Liver (tissue), 9 donors: ENCODE results near the gene LRRK1. TPM values are rescaled to one million over a fixed set of nuclear protein-coding genes. Genes with fewer than 3 reads are reported as not detected.

Experiments used
- DNase-seq: peaks from one replicate; pipeline ENCODE4 v3.0.0-alpha.2; 2017; ENCODE audit warnings: low spot score
- H3K27ac ChIP-seq, 2 donors: one replicate each; pipeline ENCODE4 v1.7.0; 2013; ENCODE audit warnings: inconsistent platforms in 2 of 2, low read length in 2 of 2, control low read depth in 1 of 2, low read depth in 1 of 2, mild to moderate bottlenecking in 1 of 2
- H3K27me3 ChIP-seq, 4 donors: one replicate each; pipeline versions ENCODE4 v1.6.1 to v1.7.0; 2013; ENCODE audit warnings: low read length in 3 of 4, inconsistent platforms in 1 of 4, mild to moderate bottlenecking in 1 of 4, moderate library complexity in 1 of 4; ENCODE audit not compliant: control insufficient read depth in 4 of 4, insufficient read depth in 4 of 4
- H3K36me3 ChIP-seq, 4 donors: one replicate each; pipeline versions ENCODE4 v1.6.1 to v1.7.0; 2013; ENCODE audit warnings: low read length in 3 of 4, mild to moderate bottlenecking in 3 of 4, low read depth in 1 of 4, moderate library complexity in 1 of 4; ENCODE audit not compliant: control insufficient read depth in 4 of 4, insufficient read depth in 3 of 4
- H3K4me1 ChIP-seq, 4 donors: one replicate each; pipeline versions ENCODE4 v1.6.1 to v1.7.0; 2013; ENCODE audit warnings: low read length in 3 of 4, mild to moderate bottlenecking in 3 of 4, moderate library complexity in 1 of 4; ENCODE audit not compliant: control insufficient read depth in 4 of 4, insufficient read depth in 4 of 4
- H3K4me3 ChIP-seq, 3 donors: one replicate each; pipeline versions ENCODE4 v1.6.1 to v1.7.0; 2013; ENCODE audit warnings: low read length in 3 of 3, control low read depth in 1 of 3, low read depth in 1 of 3, mild to moderate bottlenecking in 1 of 3
- H3K9ac ChIP-seq, 2 donors: one replicate each; pipeline ENCODE4 v1.7.0; 2013; ENCODE audit warnings: low read length in 2 of 2, mild to moderate bottlenecking in 2 of 2, moderate library complexity in 2 of 2, control low read depth in 1 of 2, low read depth in 1 of 2
- H3K9me3 ChIP-seq, 4 donors: one replicate each; pipeline versions ENCODE4 v1.6.1 to v1.7.0; 2013; ENCODE audit warnings: low read length in 3 of 4; ENCODE audit not compliant: control insufficient read depth in 4 of 4
- ATF3 ChIP-seq: IDR thresholded peaks from 2 replicates; pipeline ENCODE4 v1.6.1; 2016; ENCODE audit warnings: antibody characterized with exemption
- CTCF ChIP-seq: fragments of 150-350 bp; IDR thresholded peaks from 2 replicates; pipeline ENCODE4 v1.5.1; 2017; ENCODE audit warnings: improper control_type of control experiment, low read depth, low read length; ENCODE audit not compliant: missing input control
- EGR1 ChIP-seq, 2 donors: IDR thresholded peaks; 2 replicates each; pipeline ENCODE4 v1.6.1; 2016 to 2018; ENCODE audit warnings: antibody characterized with exemption in 2 of 2, low read depth in 2 of 2
- FOXA1 ChIP-seq: IDR thresholded peaks from 2 replicates; pipeline ENCODE4 v1.6.1; 2016; ENCODE audit warnings: antibody characterized with exemption
- FOXA2 ChIP-seq: IDR thresholded peaks from 2 replicates; pipeline ENCODE4 v1.6.1; 2016; ENCODE audit warnings: antibody characterized with exemption
- GABPA ChIP-seq, 2 donors: IDR thresholded peaks in 1 of 2; conservative IDR thresholded peaks in 1 of 2; 2 replicates each; pipeline ENCODE4 v1.6.1; 2016; ENCODE audit warnings: antibody characterized with exemption in 2 of 2, mild to moderate bottlenecking in 1 of 2, moderate library complexity in 1 of 2
- HNF4A ChIP-seq, 2 donors: conservative IDR thresholded peaks; 2 replicates each; pipeline ENCODE4 v1.6.1; 2016; ENCODE audit warnings: antibody characterized with exemption in 2 of 2, mild to moderate bottlenecking in 2 of 2
- HNF4G ChIP-seq: IDR thresholded peaks from 2 replicates; pipeline ENCODE4 v1.6.1; 2016; ENCODE audit warnings: antibody characterized with exemption
- JUND ChIP-seq, 2 donors: IDR thresholded peaks; 2 replicates each; pipeline ENCODE4 v1.6.1; 2016; ENCODE audit warnings: antibody characterized with exemption in 2 of 2
- NR2F2 ChIP-seq: IDR thresholded peaks from 2 replicates; pipeline ENCODE4 v1.6.1; 2016; ENCODE audit warnings: antibody characterized with exemption
- RAD21 ChIP-seq, 2 donors: IDR thresholded peaks; 2 replicates each; pipeline ENCODE4 v1.6.1; 2016; ENCODE audit warnings: antibody characterized with exemption in 2 of 2, mild to moderate bottlenecking in 2 of 2
- RXRA ChIP-seq, 2 donors: IDR thresholded peaks; 2 replicates each; pipeline ENCODE4 v1.6.1; 2017 to 2018; ENCODE audit warnings: antibody characterized with exemption in 2 of 2, mild to moderate bottlenecking in 1 of 2
- SP1 ChIP-seq: IDR thresholded peaks from 2 replicates; pipeline ENCODE4 v1.6.1; 2018; ENCODE audit warnings: antibody characterized with exemption, mild to moderate bottlenecking
- TAF1 ChIP-seq: conservative IDR thresholded peaks from 2 replicates; pipeline ENCODE4 v1.6.1; 2016; ENCODE audit warnings: antibody characterized with exemption, mild to moderate bottlenecking
- YY1 ChIP-seq: IDR thresholded peaks from 2 replicates; pipeline ENCODE4 v1.6.1; 2016; ENCODE audit warnings: antibody characterized with exemption, mild to moderate bottlenecking
- ZBTB33 ChIP-seq: IDR thresholded peaks from 2 replicates; pipeline ENCODE4 v1.6.1; 2016; ENCODE audit warnings: antibody characterized with exemption
- WGBS: extraction: QIAGEN DNeasy Blood & Tissue Kit; methylation state at CpG from one replicate; pipeline ENCODE4 v1.1.7; 2013; 5-methylcytosine and 5-hydroxymethylcytosine counted together
- polyA plus RNA-seq, 2 donors: library from polyadenylated mRNA; stranded (reverse) in 1 of 2; unstranded in 1 of 2; fragments of 200-250 nt in 1 of 2; fragments of >200 nt in 1 of 2; fragmentation: Nextera tagmentation in 1 of 2; extraction: Ambion mirVana in 1 of 2; gene quantifications; one replicate each; pipeline versions ENCODE4 v1.2.1 to v1.2.3, GENCODE V29; 2013 to 2015
- total RNA-seq, 2 donors: library from RNA; depleted of rRNA; stranded (reverse); fragments of >200 nt; gene quantifications; one replicate each; pipeline ENCODE4 v1.2.3, GENCODE V29; 2014
- TF ChIP-seq, protein P1 (sequence below): IDR thresholded peaks from 2 replicates; pipeline ENCODE4 v1.6.1; 2016; ENCODE audit warnings: antibody characterized with exemption
- TF ChIP-seq, protein P2 (sequence below): IDR thresholded peaks from 2 replicates; pipeline ENCODE4 v1.6.1; 2016; ENCODE audit warnings: antibody characterized with exemption, mild to moderate bottlenecking
- donor health status: healthy.
- donor health status: healthy.
- donor health status: healthy.
- donor health status: healthy.
- donor health status: healthy.

Gene LRRK1
- total and polyA plus RNA-seq, 4 donors, result 1.2 to 4.4 (median 2.7) TPM

DNA sequence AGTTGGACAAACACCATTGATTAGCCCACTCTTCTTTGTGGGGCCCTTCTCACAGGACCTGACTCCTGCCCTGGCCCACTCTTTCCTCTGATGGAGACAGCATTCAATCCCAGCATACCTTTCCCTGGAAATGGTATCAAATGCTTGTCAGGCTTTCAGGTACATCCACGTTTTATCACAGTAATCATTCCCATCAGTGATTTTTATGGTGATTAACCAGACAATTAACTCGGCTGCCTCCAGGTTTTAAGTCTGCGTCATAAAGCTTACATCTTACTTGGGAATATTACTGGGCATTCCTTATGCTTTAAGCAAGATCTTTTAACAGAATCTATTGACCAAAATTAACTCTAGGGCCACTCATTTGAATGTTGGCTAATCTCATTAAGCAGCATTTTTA is 33.4 kb downstream of the LRRK1 start:
- no peaks in the 10 kb centered on the region for H3K4me1 ChIP-seq
- H3K27me3 ChIP-seq, result peaks cover 0 to 4% (median 0%) of the 10 kb centered on the region in 4 donors
- no peak overlapping the region for H3K9ac ChIP-seq
- H3K9me3 ChIP-seq, result no peaks in the 10 kb centered on the region
- DNase-seq, result no peak
- H3K27ac ChIP-seq, result no peak overlapping the region
- TF ChIP-seq CTCF (no peak), GABPA (IDR thresholded peaks at IDR 0.05 in 1 of 2, conservative IDR thresholded peaks at IDR 0.05 in 1 of 2) (no peak), ATF3 (no peak), RAD21 (IDR thresholded peaks at IDR 0.05) (no peak), TAF1 (no peak), HNF4A (conservative IDR thresholded peaks at IDR 0.05) (no peak), FOXA1 (no peak), NR2F2 (no peak), HNF4G (no peak), ZBTB33 (no peak), YY1 (no peak), JUND (IDR thresholded peaks at IDR 0.05) (no peak), SP1 (no peak), FOXA2 (no peak), RXRA (IDR thresholded peaks at IDR 0.05) (no peak), EGR1 (IDR thresholded peaks at IDR 0.05; ENCODE audit: low read depth in 2 of 2) (no peak)
- TF ChIP-seq, protein P1, sequence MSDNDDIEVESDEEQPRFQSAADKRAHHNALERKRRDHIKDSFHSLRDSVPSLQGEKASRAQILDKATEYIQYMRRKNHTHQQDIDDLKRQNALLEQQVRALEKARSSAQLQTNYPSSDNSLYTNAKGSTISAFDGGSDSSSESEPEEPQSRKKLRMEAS, result no peak
- TF ChIP-seq, protein P2, sequence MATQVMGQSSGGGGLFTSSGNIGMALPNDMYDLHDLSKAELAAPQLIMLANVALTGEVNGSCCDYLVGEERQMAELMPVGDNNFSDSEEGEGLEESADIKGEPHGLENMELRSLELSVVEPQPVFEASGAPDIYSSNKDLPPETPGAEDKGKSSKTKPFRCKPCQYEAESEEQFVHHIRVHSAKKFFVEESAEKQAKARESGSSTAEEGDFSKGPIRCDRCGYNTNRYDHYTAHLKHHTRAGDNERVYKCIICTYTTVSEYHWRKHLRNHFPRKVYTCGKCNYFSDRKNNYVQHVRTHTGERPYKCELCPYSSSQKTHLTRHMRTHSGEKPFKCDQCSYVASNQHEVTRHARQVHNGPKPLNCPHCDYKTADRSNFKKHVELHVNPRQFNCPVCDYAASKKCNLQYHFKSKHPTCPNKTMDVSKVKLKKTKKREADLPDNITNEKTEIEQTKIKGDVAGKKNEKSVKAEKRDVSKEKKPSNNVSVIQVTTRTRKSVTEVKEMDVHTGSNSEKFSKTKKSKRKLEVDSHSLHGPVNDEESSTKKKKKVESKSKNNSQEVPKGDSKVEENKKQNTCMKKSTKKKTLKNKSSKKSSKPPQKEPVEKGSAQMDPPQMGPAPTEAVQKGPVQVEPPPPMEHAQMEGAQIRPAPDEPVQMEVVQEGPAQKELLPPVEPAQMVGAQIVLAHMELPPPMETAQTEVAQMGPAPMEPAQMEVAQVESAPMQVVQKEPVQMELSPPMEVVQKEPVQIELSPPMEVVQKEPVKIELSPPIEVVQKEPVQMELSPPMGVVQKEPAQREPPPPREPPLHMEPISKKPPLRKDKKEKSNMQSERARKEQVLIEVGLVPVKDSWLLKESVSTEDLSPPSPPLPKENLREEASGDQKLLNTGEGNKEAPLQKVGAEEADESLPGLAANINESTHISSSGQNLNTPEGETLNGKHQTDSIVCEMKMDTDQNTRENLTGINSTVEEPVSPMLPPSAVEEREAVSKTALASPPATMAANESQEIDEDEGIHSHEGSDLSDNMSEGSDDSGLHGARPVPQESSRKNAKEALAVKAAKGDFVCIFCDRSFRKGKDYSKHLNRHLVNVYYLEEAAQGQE, result no peak
- no peak overlapping the region for H3K4me3 ChIP-seq
- H3K36me3 ChIP-seq, result no peaks in the 10 kb centered on the region
- 67% methylated on average over 3 of the region's 3 CpGs for WGBS
